GM12878 (cell line): Measurements from ENCODE around the gene GABARAPL2. TPM values are rescaled to one million over a fixed set of nuclear protein-coding genes. Genes with fewer than 3 reads are reported as not detected.

Experiments
- ATAC-seq: fragments of 200-7000 bp; cut with Tn5 transposase; 3 replicates; pipeline ENCODE4 v1.9.1; 2020; ENCODE audit warnings: mild to moderate bottlenecking, moderate library complexity
- BruUV-seq: library from RNA; stranded (reverse); fragments of 400-500 nt; replicated peaks from 2 replicates; lab custom pipeline; 2021; lab: Mats Ljungman, UMichigan
- CTCF ChIA-PET: fragments of 300-600 bp; sonication (Branson Sonifier 250); formaldehyde crosslinking; extraction: SDS; loops from one replicate; lab custom pipeline; 2021; ENCODE audit warnings: inconsistent platforms; lab: Yijun Ruan, JAX
- POLR2A ChIA-PET: fragments of 350-600 bp; formaldehyde crosslinking; extraction: SDS; loops from one replicate; lab custom pipeline; 2021; ENCODE audit warnings: inconsistent platforms; lab: Charles Lee
- RAD21 ChIA-PET: fragments of 300-600 bp; sonication (Branson Sonifier 250); formaldehyde crosslinking; loops from one replicate; lab custom pipeline; 2023; ENCODE audit warnings: antibody characterized with exemption; ENCODE audit not compliant: unreplicated experiment; lab: Charles Lee
- SMC1A ChIA-PET: fragments of 300-600 bp; sonication (Branson Sonifier 250); formaldehyde crosslinking; loops from one replicate; lab custom pipeline; 2023; ENCODE audit not compliant: unreplicated experiment, uncharacterized antibody; lab: Charles Lee
- DNase-seq: peaks from one replicate; pipeline ENCODE4 v3.0.0-alpha.2; 2011; ENCODE audit warnings: low read depth, low spot score
- FAIRE-seq: peaks from 3 replicates; lab custom pipeline; 2011; peaks lifted over from hg19 to GRCh38; lab: Jason Lieb, UNC
- H2AFZ ChIP-seq: 2 replicates; pipeline ENCODE4 v1.6.0; 2011; ENCODE audit warnings: low read depth, low read length, control low read depth; ENCODE audit not compliant: control insufficient read depth
- H3K27ac ChIP-seq: 2 replicates; pipeline ENCODE4 v1.5.1; 2011; ENCODE audit warnings: control low read depth; ENCODE audit not compliant: control insufficient read depth, insufficient read depth
- H3K27me3 ChIP-seq, 2 experiments: replicated peaks in 1 of 2; 2 replicates each; pipeline versions ENCODE4 v1.6.0 to v1.6.1; 2011; ENCODE audit warnings: low read length in 1 of 2; ENCODE audit not compliant: control insufficient read depth in 2 of 2, insufficient read depth in 2 of 2
- H3K36me3 ChIP-seq, 2 experiments: 2 replicates each; pipeline ENCODE4 v1.5.1; 2011; ENCODE audit warnings: low read length in 1 of 2; ENCODE audit not compliant: control insufficient read depth in 2 of 2, insufficient read depth in 2 of 2
- H3K4me1 ChIP-seq: 2 replicates; pipeline ENCODE4 v1.6.1; 2011; ENCODE audit warnings: mild to moderate bottlenecking, low read length, moderate library complexity, mixed read lengths; ENCODE audit not compliant: control insufficient read depth, insufficient read depth
- H3K4me2 ChIP-seq: 2 replicates; pipeline ENCODE4 v1.6.0; 2011; ENCODE audit warnings: control low read depth; ENCODE audit not compliant: control insufficient read depth, insufficient read depth
- H3K4me3 ChIP-seq: fragments of 200-600 bp; sonication (generic); 2 replicates; pipeline ENCODE4 v1.5.1; 2016
- H3K79me2 ChIP-seq: 2 replicates; pipeline ENCODE4 v1.6.0; 2011; ENCODE audit warnings: low read length; ENCODE audit not compliant: control insufficient read depth, insufficient read depth
- H3K9ac ChIP-seq: 2 replicates; pipeline ENCODE4 v1.8.0; 2011; ENCODE audit warnings: low read length, control low read depth, mixed read lengths; ENCODE audit not compliant: control insufficient read depth, insufficient read depth
- H3K9me3 ChIP-seq: replicated peaks from 3 replicates; pipeline ENCODE4 v1.5.1; 2011; ENCODE audit warnings: mild to moderate bottlenecking, low read length; ENCODE audit not compliant: control insufficient read depth, insufficient read depth
- H4K20me1 ChIP-seq: 2 replicates; pipeline ENCODE4 v1.6.0; 2011; ENCODE audit not compliant: control insufficient read depth, insufficient read depth
- MLLT1 ChIP-seq: fragments of 450-650 bp; IDR thresholded peaks from 2 replicates; pipeline ENCODE4 v1.6.1; 2016; ENCODE audit warnings: mild to moderate bottlenecking
- POLR2AphosphoS5 ChIP-seq: IDR thresholded peaks from 2 replicates; pipeline ENCODE4 v1.6.1; 2011; ENCODE audit warnings: mild to moderate bottlenecking, low read length, inconsistent platforms
- RCOR1 ChIP-seq: conservative IDR thresholded peaks from 2 replicates; pipeline ENCODE4 v1.6.1; 2012; ENCODE audit warnings: low read depth, low read length, improper control_type of control experiment
- TCF12 ChIP-seq: IDR thresholded peaks from 2 replicates; pipeline ENCODE4 v1.6.1; 2011; ENCODE audit warnings: low read depth, mild to moderate bottlenecking, low read length
- ZBTB33 ChIP-seq: fragments of 450-650 bp; IDR thresholded peaks from 2 replicates; pipeline ENCODE4 v1.6.1; 2017; ENCODE audit warnings: mild to moderate bottlenecking
- WGBS: methylation state at CpG from one replicate; pipeline ENCODE4 v1.1.6; 2016; ENCODE audit warnings: low lambda C conversion rate; ENCODE audit not compliant: insufficient replicate concordance, insufficient coverage; ENCODE audit errors: missing lambda C conversion rate; 5-methylcytosine and 5-hydroxymethylcytosine counted together
- in situ Hi-C: fragments of 300-500 bp; cut with MboI; formaldehyde crosslinking; loops from 9 replicates; pipeline ENCODE4 v1.14.3; 2018; ENCODE audit warnings: mixed read lengths
- intact Hi-C: fragments of 100-400 bp; cut with micrococcal nuclease; formaldehyde crosslinking; loops from one replicate; pipeline ENCODE4 v1.14.2; 2022; ENCODE audit not compliant: unreplicated experiment
- polyA plus RNA-seq, 11 experiments: library from polyadenylated mRNA; depleted of rRNA in 4 of 11; unstranded in 6 of 11; stranded (reverse) in 5 of 11; fragments of >200 nt; fragmentation: Nextera tagmentation in 4 of 11; fragmentation: Illumina TruSeq in 1 of 11; extraction: Ambion mirVana in 4 of 11; extraction: Trizol in 1 of 11; gene quantifications; 1 replicate in 1 of 11; 2 replicates in 10 of 11; pipeline versions ENCODE4 v1.2.1 to v1.2.3, GENCODE V29; 2011 to 2016; ENCODE audit warnings: inconsistent platforms in 2 of 11, missing spikeins in 2 of 11, low read depth in 1 of 11
- total RNA-seq, 4 experiments: library from RNA; depleted of rRNA in 3 of 4; stranded (reverse); fragments of >200 nt in 3 of 4; fragmentation: Illumina TruSeq in 1 of 4; extraction: Trizol in 1 of 4; gene quantifications; 2 replicates each; pipeline versions ENCODE4 v1.2.1 to v1.2.3, GENCODE V29; 2013 to 2021

GABARAPL2 gene
- total and polyA plus RNA-seq, 10 of the 15 experiments (the other 5 are each of a cell fraction or from before 2014, with no cell fraction given), result 61.9 to 359 (median 128) TPM

- no peak for ATAC-seq
- FAIRE-seq, result no peak
- Histone ChIP-seq H3K79me2 (no peaks in the 10 kb centered on the region), H3K27me3 (no peaks in the 10 kb centered on the region), H3K36me3 (no peaks in the 10 kb centered on the region), H3K4me1 (no peaks in the 10 kb centered on the region), H3K4me3 (no peak overlapping the region), H2AFZ (no peak overlapping the region), H3K4me2 (no peak overlapping the region), H3K27ac (no peak overlapping the region), H3K9me3 (no peaks in the 10 kb centered on the region), H3K9ac (no peak overlapping the region), H4K20me1 (no peaks in the 10 kb centered on the region)
- BruUV-seq, result no TSS peak
- WGBS, result 54% methylated on average over 8 of the region's 8 CpGs
- RAD21 ChIA-PET, result no interaction called here
- CTCF ChIA-PET, result interaction anchor here (0.7 to 1.2 kb wide), 2 partner anchors 16 to 67 kb away, joined by 3 to 4 read pairs; partner anchors contain the start of gene TMEM170A
- POLR2A ChIA-PET, result no interaction called here
- in situ Hi-C loops (no loop called here), intact Hi-C loops (no loop called here)
- DNase-seq, result no peak
- TF ChIP-seq TCF12, result no peak
- TF ChIP-seq MLLT1, result no peak
- TF ChIP-seq POLR2AphosphoS5, result no peak
- TF ChIP-seq ZBTB33, result no peak
- TF ChIP-seq RCOR1, result no peak
- SMC1A ChIA-PET, result interaction anchor here (0.8 kb wide), 1 partner anchor 19 kb away, joined by 3 read pairs; no protein-coding TSS in a partner anchor
These were observed 33.9 kb upstream of the GABARAPL2 start for GRCh38 chr16:75532142-75532765.
